ENCODE results near the gene FUS.
"Not testable (repeated sequence)": the region's sequence is repeated elsewhere in the genome, so short reads cannot be mapped to it uniquely, and the experiment has no call there.

Gene FUS

GRCh38 chr16:31187808-31188189 lies 7.9 kb downstream of the FUS start:
- no peak for DNase-seq

- no peak for DNase-seq
These were observed 8.8 kb downstream of the FUS start for GRCh38 chr16:31188450-31189411.

GRCh38 chr16:31189412-31189778 lies 9.5 kb downstream of the FUS start:
- DNase-seq, result no peak

- DNase-seq, result no peak
These were observed 10.1 kb downstream of the FUS start for GRCh38 chr16:31190061-31190460.

GRCh38 chr16:31190818-31191444 lies 11.0 kb downstream of the FUS start:
- no peak for DNase-seq

- DNase-seq, result no peak
These were observed 11.9 kb downstream of the FUS start for GRCh38 chr16:31191697-31192428.

- no peak for DNase-seq
These were observed 13.1 kb downstream of the FUS start for GRCh38 chr16:31192856-31193642.

- DNase-seq, result no peak
These were observed 13.9 kb downstream of the FUS start for GRCh38 chr16:31193874-31194273.

GRCh38 chr16:31194898-31195297 lies 15.0 kb downstream of the FUS start:
- no peak for DNase-seq

GRCh38 chr16:31195861-31196260 lies 15.9 kb downstream of the FUS start:
- not testable (repeated sequence) for DNase-seq

GRCh38 chr16:31196324-31197088 lies 16.6 kb downstream of the FUS start:
- DNase-seq, result no peak

GRCh38 chr16:31198207-31198882 lies 18.4 kb downstream of the FUS start:
- no peak for DNase-seq

- DNase-seq, result no peak
These were observed 19.6 kb downstream of the FUS start for GRCh38 chr16:31199430-31200041.

GRCh38 chr16:31200111-31200510 lies 20.2 kb downstream of the FUS start:
- DNase-seq, result not testable (repeated sequence)

- no peak for DNase-seq
These were observed 21.1 kb downstream of the FUS start for GRCh38 chr16:31200821-31201568.

- no peak for DNase-seq
These were observed 21.9 kb downstream of the FUS start for GRCh38 chr16:31201582-31202413.

- no peak for DNase-seq
These were observed 22.8 kb downstream of the FUS start, which contains the start of gene PYCARD for GRCh38 chr16:31202414-31203375. Gene PYCARD (minus strand): TSS chr16:31202760. CDS start chr16:31202690, 70 bp downstream.
